ENCODE results near the gene GTF2A1L. TPM values are rescaled to one million over a fixed set of nuclear protein-coding genes. Genes with fewer than 3 reads are reported as not detected.

Gene GTF2A1L
- total RNA-seq, 1 experiment from 2014 or later: 0.22 TPM

DNA sequence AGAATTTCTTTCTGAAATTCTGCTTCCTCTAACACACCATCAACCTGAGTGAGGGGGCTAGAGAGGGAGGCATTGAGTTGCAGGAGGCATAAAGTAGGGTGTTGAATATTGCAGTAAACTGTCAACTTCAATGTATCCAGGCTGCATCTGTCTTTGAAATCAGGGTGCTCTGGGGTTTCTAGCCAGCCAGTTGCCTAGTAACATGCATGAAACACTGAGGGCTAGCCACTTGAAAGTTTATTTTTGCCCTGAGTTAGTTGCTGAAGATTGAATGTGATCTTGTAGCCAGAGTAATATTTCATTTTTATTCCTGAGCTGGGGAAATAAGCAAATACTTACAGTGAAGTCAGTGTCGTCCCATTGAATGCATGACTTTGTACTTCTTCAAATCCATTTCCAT lies 96.0 kb downstream of the GTF2A1L start (continued):
- TF ChIP-seq CEBPB (IDR thresholded peaks at IDR 0.05; ENCODE audit: low read depth) (no peak), POLR2A (IDR thresholded peaks at IDR 0.05; ENCODE audit: borderline replicate concordance, extremely low read depth, insufficient read depth, insufficient read length) (no peak), TCF7L2 (IDR thresholded peaks at IDR 0.05; ENCODE audit: borderline replicate concordance, extremely low read depth, insufficient read depth, insufficient read length) (no peak), ZNF274 (IDR thresholded peaks at IDR 0.05; ENCODE audit: low read depth, low read length) (no peak), EZH2phosphoT487 (IDR thresholded peaks at IDR 0.05; ENCODE audit: borderline replicate concordance) (no peak), SP1 (IDR thresholded peaks at IDR 0.05; ENCODE audit: low read depth) (no peak)

DNA sequence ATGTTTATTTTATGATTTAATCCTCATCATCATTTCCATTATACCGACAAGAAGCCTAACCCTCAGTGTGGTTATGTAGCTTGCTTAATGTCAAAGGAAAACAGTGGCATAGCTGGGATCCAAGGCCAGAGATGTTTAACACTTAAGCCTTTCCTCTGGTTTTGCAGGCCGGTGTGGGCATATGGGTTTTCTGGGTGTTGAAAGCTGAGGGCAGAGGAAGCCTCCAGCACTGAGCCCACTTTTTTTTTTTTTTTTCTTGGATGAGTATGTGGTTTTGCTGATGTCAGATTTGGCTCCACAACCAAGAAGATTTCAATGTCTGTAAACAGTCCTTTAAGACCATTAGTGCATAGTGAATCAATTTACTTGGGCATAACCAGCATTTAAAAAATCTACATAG lies 96.6 kb downstream of the GTF2A1L start:
- no peaks in the 10 kb centered on the region for H3K4me1 ChIP-seq (ENCODE audit: control insufficient read depth in 1 of 2, insufficient read depth in 2 of 2, low read length in 2 of 2)
- no peak overlapping the region for H3K9ac ChIP-seq (ENCODE audit: low read length)
- POLR2A ChIA-PET: no interaction called here
- RAD21 ChIA-PET (ENCODE audit: low non-redundant PET in 1 of 2, low total read pairs in 2 of 2, uncharacterized antibody in 2 of 2, unreplicated experiment in 2 of 2): no interaction called here
- no peak overlapping the region for H3K27ac ChIP-seq (ENCODE audit: low read depth, low read length)
- no peaks in the 10 kb centered on the region for H4K20me1 ChIP-seq (ENCODE audit: insufficient read depth)
- TF ChIP-seq YY1 (IDR thresholded peaks at IDR 0.05; ENCODE audit: extremely low read depth, insufficient replicate concordance, low read depth, low read length): no peak
- no peak overlapping the region for H3K4me3 ChIP-seq (replicated peaks in 1 of 2; ENCODE audit: low read depth in 1 of 2, low read length in 2 of 2)
- H3K79me2 ChIP-seq (ENCODE audit: insufficient read depth, low read length): no peaks in the 10 kb centered on the region
- no peak overlapping the region for H3K4me2 ChIP-seq (ENCODE audit: low read length)
- H3K36me3 ChIP-seq (ENCODE audit: control insufficient read depth in 1 of 2, insufficient read depth in 2 of 2, low read length in 2 of 2): no peaks in the 10 kb centered on the region
- no TSS peak for BruUV-seq (replicated peaks)
- no peak overlapping the region for H2AFZ ChIP-seq (ENCODE audit: low read depth, low read length, poor library complexity, severe bottlenecking)
- H3K27me3 ChIP-seq (ENCODE audit: insufficient read depth, low read length): peaks cover 48% of the 10 kb centered on the region
- ATAC-seq (no peak), DNase-seq (ENCODE audit: low read depth, low spot score) (no peak)
- intact Hi-C loops (cut with micrococcal nuclease): no loop called here
- no peaks in the 10 kb centered on the region for H3K9me3 ChIP-seq (ENCODE audit: control insufficient read depth in 1 of 2, insufficient read depth in 1 of 2, low read depth in 1 of 2, low read length in 2 of 2)
- no peaks in the 10 kb centered on the region for H3K9me2 ChIP-seq (ENCODE audit: insufficient read depth)
- CTCF ChIA-PET: no interaction called here

- no peak overlapping the region for H2AFZ ChIP-seq (ENCODE audit: low read depth, low read length, poor library complexity, severe bottlenecking)
- no peaks in the 10 kb centered on the region for H3K9me2 ChIP-seq (ENCODE audit: insufficient read depth)
- no peaks in the 10 kb centered on the region for H3K9me3 ChIP-seq (ENCODE audit: control insufficient read depth in 1 of 2, insufficient read depth in 1 of 2, low read depth in 1 of 2, low read length in 2 of 2)
- CTCF ChIA-PET: no interaction called here
- ATAC-seq: no peak
- no peak overlapping the region for H3K9ac ChIP-seq (ENCODE audit: low read length)
- no peaks in the 10 kb centered on the region for H4K20me1 ChIP-seq (ENCODE audit: insufficient read depth)
- TF ChIP-seq CTCF (IDR thresholded peaks at IDR 0.05 in 2 of 3, conservative IDR thresholded peaks at IDR 0.05 in 1 of 3; ENCODE audit: borderline replicate concordance in 1 of 3, insufficient read depth in 1 of 3, low read depth in 2 of 3, low read length in 2 of 3) (no peak), SIN3A (IDR thresholded peaks at IDR 0.05; ENCODE audit: low read depth) (no peak), EZH2phosphoT487 (IDR thresholded peaks at IDR 0.05; ENCODE audit: borderline replicate concordance) (no peak), ELF1 (IDR thresholded peaks at IDR 0.05; ENCODE audit: borderline replicate concordance, low read depth) (no peak), JUND (IDR thresholded peaks at IDR 0.05) (no peak), RAD21 (IDR thresholded peaks at IDR 0.05; ENCODE audit: low read depth) (no peak)
- TF ChIP-seq, protein P1, sequence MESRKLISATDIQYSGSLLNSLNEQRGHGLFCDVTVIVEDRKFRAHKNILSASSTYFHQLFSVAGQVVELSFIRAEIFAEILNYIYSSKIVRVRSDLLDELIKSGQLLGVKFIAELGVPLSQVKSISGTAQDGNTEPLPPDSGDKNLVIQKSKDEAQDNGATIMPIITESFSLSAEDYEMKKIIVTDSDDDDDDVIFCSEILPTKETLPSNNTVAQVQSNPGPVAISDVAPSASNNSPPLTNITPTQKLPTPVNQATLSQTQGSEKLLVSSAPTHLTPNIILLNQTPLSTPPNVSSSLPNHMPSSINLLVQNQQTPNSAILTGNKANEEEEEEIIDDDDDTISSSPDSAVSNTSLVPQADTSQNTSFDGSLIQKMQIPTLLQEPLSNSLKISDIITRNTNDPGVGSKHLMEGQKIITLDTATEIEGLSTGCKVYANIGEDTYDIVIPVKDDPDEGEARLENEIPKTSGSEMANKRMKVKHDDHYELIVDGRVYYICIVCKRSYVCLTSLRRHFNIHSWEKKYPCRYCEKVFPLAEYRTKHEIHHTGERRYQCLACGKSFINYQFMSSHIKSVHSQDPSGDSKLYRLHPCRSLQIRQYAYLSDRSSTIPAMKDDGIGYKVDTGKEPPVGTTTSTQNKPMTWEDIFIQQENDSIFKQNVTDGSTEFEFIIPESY (IDR thresholded peaks at IDR 0.05; ENCODE audit: extremely low read depth, insufficient replicate concordance, low read length): no peak
- no peak overlapping the region for H3K4me3 ChIP-seq (replicated peaks in 1 of 2; ENCODE audit: low read depth in 1 of 2, low read length in 2 of 2)
- intact Hi-C loops (cut with micrococcal nuclease): no loop called here
- no peak for DNase-seq (ENCODE audit: low read depth, low spot score)
- peaks cover 43% of the 10 kb centered on the region for H3K27me3 ChIP-seq (ENCODE audit: insufficient read depth, low read length)
- H3K27ac ChIP-seq (ENCODE audit: low read depth, low read length): no peak overlapping the region
- H3K4me1 ChIP-seq (ENCODE audit: control insufficient read depth in 1 of 2, insufficient read depth in 2 of 2, low read length in 2 of 2): no peaks in the 10 kb centered on the region
- H3K36me3 ChIP-seq (ENCODE audit: control insufficient read depth in 1 of 2, insufficient read depth in 2 of 2, low read length in 2 of 2): no peaks in the 10 kb centered on the region
- RAD21 ChIA-PET (ENCODE audit: low non-redundant PET in 1 of 2, low total read pairs in 2 of 2, uncharacterized antibody in 2 of 2, unreplicated experiment in 2 of 2): no interaction called here
- BruUV-seq (replicated peaks): no TSS peak
- H3K79me2 ChIP-seq (ENCODE audit: insufficient read depth, low read length): no peaks in the 10 kb centered on the region
- POLR2A ChIA-PET: no interaction called here
- H3K4me2 ChIP-seq (ENCODE audit: low read length): no peak overlapping the region
Observed at GRCh38 chr2:48715042-48715899, 97.6 kb downstream of the GTF2A1L start.
